NB4 (cell line): ENCODE measurements around the gene KRTAP9-2.
"Not testable (repeated sequence)": the region's sequence is repeated elsewhere in the genome, so short reads cannot be mapped to it uniquely, and the experiment has no call there.

Experiments used
- MAX ChIP-seq: IDR thresholded peaks from 2 replicates; pipeline ENCODE4 v1.6.1; 2011; ENCODE audit warnings: low read depth, low read length
- POLR2A ChIP-seq: IDR thresholded peaks from 2 replicates; pipeline ENCODE4 v1.6.1; 2011; ENCODE audit warnings: mild to moderate bottlenecking; ENCODE audit not compliant: insufficient read length; ENCODE audit errors: extremely low read depth
- TF ChIP-seq, protein P1 (sequence below): IDR thresholded peaks from one replicate; pipeline ENCODE4 v1.5.1; 2012; ENCODE audit warnings: low read depth, low read length

DNA sequence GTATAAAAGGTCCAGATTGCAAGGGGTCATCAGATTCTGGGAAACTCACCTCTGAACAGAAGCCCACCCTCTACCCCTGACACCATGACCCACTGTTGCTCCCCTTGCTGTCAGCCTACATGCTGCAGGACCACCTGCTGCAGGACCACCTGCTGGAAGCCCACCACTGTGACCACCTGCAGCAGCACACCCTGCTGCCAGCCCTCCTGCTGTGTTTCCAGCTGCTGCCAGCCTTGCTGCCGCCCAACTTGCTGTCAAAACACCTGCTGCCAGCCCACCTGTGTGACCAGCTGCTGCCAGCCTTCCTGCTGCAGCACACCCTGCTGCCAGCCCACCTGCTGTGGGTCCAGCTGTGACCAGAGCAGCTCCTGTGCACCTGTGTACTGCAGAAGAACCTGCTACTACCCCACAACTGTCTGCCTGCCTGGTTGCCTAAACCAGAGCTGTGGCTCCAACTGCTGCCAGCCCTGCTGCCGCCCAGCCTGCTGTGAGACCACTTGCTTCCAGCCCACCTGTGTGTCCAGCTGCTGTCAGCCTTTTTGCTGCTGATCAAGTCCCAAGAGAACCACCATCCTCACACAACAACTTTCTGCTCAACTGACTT, 23.3 kb downstream of the KRTAP9-2 start, which contains the start of gene KRTAP9-4:
- TF ChIP-seq, protein P1, sequence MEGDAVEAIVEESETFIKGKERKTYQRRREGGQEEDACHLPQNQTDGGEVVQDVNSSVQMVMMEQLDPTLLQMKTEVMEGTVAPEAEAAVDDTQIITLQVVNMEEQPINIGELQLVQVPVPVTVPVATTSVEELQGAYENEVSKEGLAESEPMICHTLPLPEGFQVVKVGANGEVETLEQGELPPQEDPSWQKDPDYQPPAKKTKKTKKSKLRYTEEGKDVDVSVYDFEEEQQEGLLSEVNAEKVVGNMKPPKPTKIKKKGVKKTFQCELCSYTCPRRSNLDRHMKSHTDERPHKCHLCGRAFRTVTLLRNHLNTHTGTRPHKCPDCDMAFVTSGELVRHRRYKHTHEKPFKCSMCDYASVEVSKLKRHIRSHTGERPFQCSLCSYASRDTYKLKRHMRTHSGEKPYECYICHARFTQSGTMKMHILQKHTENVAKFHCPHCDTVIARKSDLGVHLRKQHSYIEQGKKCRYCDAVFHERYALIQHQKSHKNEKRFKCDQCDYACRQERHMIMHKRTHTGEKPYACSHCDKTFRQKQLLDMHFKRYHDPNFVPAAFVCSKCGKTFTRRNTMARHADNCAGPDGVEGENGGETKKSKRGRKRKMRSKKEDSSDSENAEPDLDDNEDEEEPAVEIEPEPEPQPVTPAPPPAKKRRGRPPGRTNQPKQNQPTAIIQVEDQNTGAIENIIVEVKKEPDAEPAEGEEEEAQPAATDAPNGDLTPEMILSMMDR, result not testable (repeated sequence)
- TF ChIP-seq POLR2A, MAX: not testable (repeated sequence)
